ENCODE results near the gene CA11. TPM values are rescaled to one million over a fixed set of nuclear protein-coding genes. Genes with fewer than 3 reads are reported as not detected.
"Not testable (repeated sequence)": the region's sequence is repeated elsewhere in the genome, so short reads cannot be mapped to it uniquely, and the experiment has no call there.

The CA11 gene
- total RNA-seq, 2 experiments from 2014 or later = 11.2 to 11.3 TPM

- ChIA-PET CTCF (interaction anchor here (0.6 kb wide), 1 partner anchor 22 kb away, joined by 3 read pairs; no protein-coding TSS in a partner anchor), POLR2A (interaction anchor here (0.7 kb wide), 1 partner anchor 353 kb away, joined by 3 read pairs; no protein-coding TSS in a partner anchor)
These were observed 25.5 kb upstream of the CA11 start for GRCh38 chr19:48671446-48671995.

- ChIA-PET CTCF (interaction anchor here (0.6 kb wide), 1 partner anchor 21 kb away, joined by 3 read pairs; no protein-coding TSS in a partner anchor), POLR2A (interaction anchor here (0.7 kb wide), 1 partner anchor 352 kb away, joined by 3 read pairs; no protein-coding TSS in a partner anchor)
These were observed 24.9 kb upstream of the CA11 start for GRCh38 chr19:48670699-48671445.

GRCh38 chr19:48669903-48670668 is 24.1 kb upstream of the CA11 start:
- POLR2A ChIA-PET = no interaction called here
- CTCF ChIA-PET = no interaction called here

GRCh38 chr19:48668761-48669160 is 22.8 kb upstream of the CA11 start:
- CTCF ChIA-PET = no interaction called here
- POLR2A ChIA-PET = no interaction called here

- ChIA-PET POLR2A (no interaction called here), CTCF (no interaction called here)
These were observed 22.3 kb upstream of the CA11 start for GRCh38 chr19:48668332-48668731.

GRCh38 chr19:48665786-48666185 is 19.8 kb upstream of the CA11 start:
- ChIA-PET POLR2A (no interaction called here), CTCF (interaction anchor here (0.6 kb wide), 2 partner anchors 8 to 121 kb away, joined by 3 read pairs; no protein-coding TSS in a partner anchor)

GRCh38 chr19:48664476-48664875 is 18.5 kb upstream of the CA11 start:
- CTCF ChIA-PET = no interaction called here
- POLR2A ChIA-PET = no interaction called here

GRCh38 chr19:48663667-48664066 is 17.7 kb upstream of the CA11 start:
- CTCF ChIA-PET = no interaction called here
- POLR2A ChIA-PET = no interaction called here

- ChIA-PET POLR2A (interaction anchor here (1.3 kb wide), 1 partner anchor 16 kb away, joined by 4 read pairs; the partner anchor contains the start of gene CA11), CTCF (no interaction called here)
These were observed 15.7 kb upstream of the CA11 start for GRCh38 chr19:48661711-48662090.

GRCh38 chr19:48660852-48661710 is 15.1 kb upstream of the CA11 start:
- POLR2A ChIA-PET = interaction anchor here (1.3 kb wide), 1 partner anchor 15 kb away, joined by 4 read pairs; the partner anchor contains the start of gene CA11
- CTCF ChIA-PET = no interaction called here

GRCh38 chr19:48659768-48660167 is 13.8 kb upstream of the CA11 start:
- CTCF ChIA-PET = interaction anchor here (0.7 kb wide), 1 partner anchor 72 kb away, joined by 3 read pairs; no protein-coding TSS in a partner anchor
- POLR2A ChIA-PET = no interaction called here

- ChIA-PET POLR2A (no interaction called here), CTCF (interaction anchor here (1.1 kb wide), 1 partner anchor 38 kb away, joined by 5 read pairs; the partner anchor contains the start of gene FUT2)
These were observed 12.5 kb upstream of the CA11 start for GRCh38 chr19:48658483-48658882.

- POLR2A ChIA-PET, CTCF ChIA-PET: not testable (repeated sequence)
These were observed 11.8 kb upstream of the CA11 start for GRCh38 chr19:48657828-48658227.

GRCh38 chr19:48656840-48657474 is 11.0 kb upstream of the CA11 start:
- POLR2A ChIA-PET = no interaction called here
- CTCF ChIA-PET = no interaction called here

- POLR2A ChIA-PET = no interaction called here
- CTCF ChIA-PET = interaction anchor here (2.3 kb wide), 1 partner anchor 9 kb away, joined by 6 read pairs; no protein-coding TSS in a partner anchor
These were observed 8.5 kb upstream of the CA11 start for GRCh38 chr19:48654299-48655059.

GRCh38 chr19:48651683-48652048 is 5.7 kb upstream of the CA11 start:
- POLR2A ChIA-PET = interaction anchor here (0.6 kb wide), 1 partner anchor 87 kb away, joined by 3 read pairs; no protein-coding TSS in a partner anchor

GRCh38 chr19:48650974-48651682 is 5.1 kb upstream of the CA11 start:
- POLR2A ChIA-PET = interaction anchor here (0.6 kb wide), 1 partner anchor 88 kb away, joined by 3 read pairs; no protein-coding TSS in a partner anchor
- CTCF ChIA-PET = interaction anchor here (0.7 to 0.8 kb wide), 2 partner anchors 158 to 180 kb away, joined by 3 read pairs; no protein-coding TSS in a partner anchor

More at GRCh38 chr19:48651683-48652048, 5.7 kb upstream of the CA11 start:
- CTCF ChIA-PET = no interaction called here

All from activated CD8-positive, alpha-beta memory T cell treated with anti-CD3 and anti-CD28 coated beads for 36 hours (primary cell).